AG04449 (cell line): ENCODE measurements around the gene COPS8.

Source experiments
- CTCF ChIA-PET: fragments of 350-600 bp; formaldehyde crosslinking; extraction: SDS; loops from one replicate; lab custom pipeline; 2021; ENCODE audit warnings: antibody characterized with exemption; lab: Yijun Ruan, JAX
- POLR2A ChIA-PET: fragments of 400-600, 350-600 bp; formaldehyde crosslinking; extraction: SDS; loops from one replicate; lab custom pipeline; 2020; ENCODE audit warnings: antibody characterized with exemption, inconsistent platforms; lab: Yijun Ruan, JAX
- DNase-seq: peaks from one replicate; pipeline ENCODE4 v3.0.0-alpha.2; 2010; ENCODE audit warnings: low read depth, low spot score
- H3K4me3 ChIP-seq: 2 replicates; pipeline ENCODE4 v1.5.1; 2011; ENCODE audit warnings: low read depth, mild to moderate bottlenecking, control low read depth, low read length
- CTCF ChIP-seq: IDR thresholded peaks from one replicate; pipeline ENCODE4 v1.5.1; 2011; ENCODE audit warnings: mild to moderate bottlenecking, moderate library complexity, low read length, control low read depth, inconsistent platforms; ENCODE audit not compliant: insufficient read depth; ENCODE audit errors: missing control alignments

The COPS8 gene

GRCh38 chr2:237143676-237144440 is 58.2 kb downstream of the COPS8 start:
- POLR2A ChIA-PET: no interaction called here
- no peak for DNase-seq
- no peak overlapping the region for H3K4me3 ChIP-seq
- TF ChIP-seq CTCF: no peak
- CTCF ChIA-PET: interaction anchor here (1.4 to 3.4 kb wide), 4 partner anchors 8 to 50 kb away, joined by 4 to 22 read pairs (median 5); no protein-coding TSS in a partner anchor

GRCh38 chr2:237144516-237144915 is 58.8 kb downstream of the COPS8 start:
- POLR2A ChIA-PET: no interaction called here
- H3K4me3 ChIP-seq: no peak overlapping the region
- no peak for TF ChIP-seq CTCF
- CTCF ChIA-PET: interaction anchor here (0.8 to 3.4 kb wide), 3 partner anchors 9 to 22 kb away, joined by 3 to 22 read pairs (median 4); no protein-coding TSS in a partner anchor
- DNase-seq: no peak

- no peak for TF ChIP-seq CTCF
- no peak overlapping the region for H3K4me3 ChIP-seq
- DNase-seq: no peak
- ChIA-PET CTCF (interaction anchor here (0.9 to 1.6 kb wide), 2 partner anchors 9 to 13 kb away, joined by 3 to 4 read pairs; no protein-coding TSS in a partner anchor), POLR2A (no interaction called here)
Observed at GRCh38 chr2:237147317-237147716, 61.6 kb downstream of the COPS8 start.

GRCh38 chr2:237148624-237149023 is 62.9 kb downstream of the COPS8 start:
- DNase-seq: no peak
- no peak for TF ChIP-seq CTCF
- H3K4me3 ChIP-seq: no peak overlapping the region
- ChIA-PET CTCF (interaction anchor here (1.1 to 4.2 kb wide), 5 partner anchors 8 to 424 kb away, joined by 3 to 23 read pairs (median 6); no protein-coding TSS in a partner anchor), POLR2A (no interaction called here)

- no peak for TF ChIP-seq CTCF
- CTCF ChIA-PET: interaction anchor here (1.1 to 4.2 kb wide), 4 partner anchors 16 to 423 kb away, joined by 3 to 23 read pairs (median 8); no protein-coding TSS in a partner anchor
- no peak overlapping the region for H3K4me3 ChIP-seq
- no peak for DNase-seq
- POLR2A ChIA-PET: no interaction called here
Observed at GRCh38 chr2:237149425-237149824, 63.7 kb downstream of the COPS8 start.
